Measurements from ENCODE around the gene CHST11. TPM values are rescaled to one million over a fixed set of nuclear protein-coding genes. Genes with fewer than 3 reads are reported as not detected.

CHST11 gene
- polyA plus RNA-seq, 3 donors: 7.0 to 8.0 (median 7.5) TPM

GRCh38 chr12:104683831-104684503 is 227.2 kb downstream of the CHST11 start:
- no peak for DNase-seq (ENCODE audit: extremely low read depth in 1 of 11, low read depth in 9 of 11, low spot score in 4 of 11)

GRCh38 chr12:104684884-104685283 is 228.1 kb downstream of the CHST11 start:
- peak in 2 of 11 donors; percentile 29 to 54 for DNase-seq (ENCODE audit: extremely low read depth in 1 of 11, low read depth in 9 of 11, low spot score in 4 of 11)

GRCh38 chr12:104685366-104685765 is 228.6 kb downstream of the CHST11 start:
- no peak for DNase-seq (ENCODE audit: extremely low read depth in 1 of 11, low read depth in 9 of 11, low spot score in 4 of 11)

GRCh38 chr12:104686196-104686595 is 229.4 kb downstream of the CHST11 start:
- DNase-seq (ENCODE audit: extremely low read depth in 1 of 11, low read depth in 9 of 11, low spot score in 4 of 11): no peak

- DNase-seq (ENCODE audit: extremely low read depth in 1 of 11, low read depth in 9 of 11, low spot score in 4 of 11): no peak
Observed at GRCh38 chr12:104687823-104688573, 231.2 kb downstream of the CHST11 start.

GRCh38 chr12:104689635-104690034 is 232.9 kb downstream of the CHST11 start:
- no peak for DNase-seq (ENCODE audit: extremely low read depth in 1 of 11, low read depth in 9 of 11, low spot score in 4 of 11)

GRCh38 chr12:104691721-104692556 is 235.2 kb downstream of the CHST11 start:
- DNase-seq (ENCODE audit: extremely low read depth in 1 of 11, low read depth in 9 of 11, low spot score in 4 of 11): no peak

- DNase-seq (ENCODE audit: extremely low read depth in 1 of 11, low read depth in 9 of 11, low spot score in 4 of 11): no peak
Observed at GRCh38 chr12:104692557-104693218, 235.9 kb downstream of the CHST11 start.

- DNase-seq (ENCODE audit: extremely low read depth in 1 of 11, low read depth in 9 of 11, low spot score in 4 of 11): no peak
Observed at GRCh38 chr12:104693493-104693892, 236.7 kb downstream of the CHST11 start.

- no peak for DNase-seq (ENCODE audit: extremely low read depth in 1 of 11, low read depth in 9 of 11, low spot score in 4 of 11)
Observed at GRCh38 chr12:104694161-104694560, 237.4 kb downstream of the CHST11 start.

GRCh38 chr12:104694711-104695110 is 238.0 kb downstream of the CHST11 start:
- no peak for DNase-seq (ENCODE audit: extremely low read depth in 1 of 11, low read depth in 9 of 11, low spot score in 4 of 11)

- no peak for DNase-seq (ENCODE audit: extremely low read depth in 1 of 11, low read depth in 9 of 11, low spot score in 4 of 11)
Observed at GRCh38 chr12:104695453-104696148, 238.9 kb downstream of the CHST11 start.

- no peak for DNase-seq (ENCODE audit: extremely low read depth in 1 of 11, low read depth in 9 of 11, low spot score in 4 of 11)
Observed at GRCh38 chr12:104697186-104697585, 240.4 kb downstream of the CHST11 start.

- DNase-seq (ENCODE audit: extremely low read depth in 1 of 11, low read depth in 9 of 11, low spot score in 4 of 11): no peak
Observed at GRCh38 chr12:104698871-104699270, 242.1 kb downstream of the CHST11 start.

- DNase-seq (ENCODE audit: extremely low read depth in 1 of 11, low read depth in 9 of 11, low spot score in 4 of 11): no peak
Observed at GRCh38 chr12:104699489-104700190, 242.9 kb downstream of the CHST11 start.

- no peak for DNase-seq (ENCODE audit: extremely low read depth in 1 of 11, low read depth in 9 of 11, low spot score in 4 of 11)
Observed at GRCh38 chr12:104700324-104700723, 243.6 kb downstream of the CHST11 start.

- no peak for DNase-seq (ENCODE audit: extremely low read depth in 1 of 11, low read depth in 9 of 11, low spot score in 4 of 11)
Observed at GRCh38 chr12:104701301-104701700, 244.6 kb downstream of the CHST11 start.

- no peak for DNase-seq (ENCODE audit: extremely low read depth in 1 of 11, low read depth in 9 of 11, low spot score in 4 of 11)
Observed at GRCh38 chr12:104701756-104702155, 245.0 kb downstream of the CHST11 start.
